Lower leg skin (tissue), 4 donors: ENCODE measurements around the gene CMC4. TPM values are rescaled to one million over a fixed set of nuclear protein-coding genes. Genes with fewer than 3 reads are reported as not detected.

Experiments
- DNase-seq, 2 donors: peaks; one replicate each; pipeline ENCODE4 v3.0.0-alpha.2; 2019; ENCODE audit warnings: low spot score in 2 of 2
- H3K4me3 ChIP-seq: fragments of 200-600 bp; sonication (generic); 2 replicates; pipeline ENCODE4 v1.5.1; 2017; ENCODE audit warnings: mild to moderate bottlenecking, low read depth; ENCODE audit not compliant: poor library complexity, severe bottlenecking
- CTCF ChIP-seq, 3 donors: fragments of 450-650 bp; IDR thresholded peaks; one replicate each; pipeline ENCODE4 v1.5.1; 2016; ENCODE audit warnings: antibody characterized with exemption in 3 of 3, mild to moderate bottlenecking in 3 of 3, moderate library complexity in 2 of 3
- POLR2A ChIP-seq, 2 donors: fragments of 450-650 bp; IDR thresholded peaks; one replicate each; pipeline ENCODE4 v1.6.1; 2016 to 2017; ENCODE audit warnings: antibody characterized with exemption in 2 of 2, mild to moderate bottlenecking in 1 of 2, moderate library complexity in 1 of 2
- WGBS, 2 donors: methylation state at CpG; one replicate each; pipeline ENCODE4 v1.1.5; 2018; 5-methylcytosine and 5-hydroxymethylcytosine counted together
- intact Hi-C: fragments of 100-400 bp; cut with DNase I; formaldehyde crosslinking; loops from one replicate; pipeline ENCODE4 v1.15.0; 2023; ENCODE audit warnings: low total_unique reads
- total RNA-seq, 4 donors: library from RNA; depleted of rRNA; stranded (reverse); fragments of >200 nt; gene quantifications; one replicate each; pipeline ENCODE4 v1.1.0, GENCODE V29; 2016

CMC4 gene
- total RNA-seq, 4 donors from 2014 or later: 17.8 to 22.2 (median 18.5) TPM

GRCh38 chrX:155056877-155057792 lies 13.8 kb downstream of the CMC4 start:
- intact Hi-C loops: loop anchor here (5.0 kb wide), 1 partner anchor 75 kb away; no protein-coding TSS in a partner anchor
- no peak overlapping the region for H3K4me3 ChIP-seq

GRCh38 chrX:155056471-155056870 lies 14.5 kb downstream of the CMC4 start:
- TF ChIP-seq CTCF (IDR thresholded peaks at IDR 0.05): no peak
- no peak for TF ChIP-seq POLR2A (IDR thresholded peaks at IDR 0.05)
- intact Hi-C loops: loop anchor here (5.0 kb wide), 1 partner anchor 74 kb away; no protein-coding TSS in a partner anchor
- DNase-seq: no peak
- H3K4me3 ChIP-seq: no peak overlapping the region
- 78 to 92% methylated on average over 1 of the region's 1 CpG for WGBS, 2 donors

More at GRCh38 chrX:155056877-155057792, 13.8 kb downstream of the CMC4 start:
- peak; percentile 38 to 91 for DNase-seq
- TF ChIP-seq POLR2A (IDR thresholded peaks at IDR 0.05) (no peak), CTCF (IDR thresholded peaks at IDR 0.05) (peak in 1 of 3 donors; percentile 26)
- 27 to 28% methylated on average over 12 to 25 of the region's 25 CpGs for WGBS, 2 donors

- TF ChIP-seq CTCF (IDR thresholded peaks at IDR 0.05): no peak
- no peak for TF ChIP-seq POLR2A (IDR thresholded peaks at IDR 0.05)
- WGBS, 2 donors: 72 to 91% methylated on average over 3 of the region's 3 CpGs
- intact Hi-C loops: loop anchor here (5.0 kb wide), 1 partner anchor 73 kb away; no protein-coding TSS in a partner anchor
- H3K4me3 ChIP-seq: no peak overlapping the region
- no peak for DNase-seq
These were observed 15.4 kb downstream of the CMC4 start for GRCh38 chrX:155055494-155055893.

- intact Hi-C loops: no loop called here
- no peak overlapping the region for H3K4me3 ChIP-seq
- TF ChIP-seq CTCF (IDR thresholded peaks at IDR 0.05) (no peak), POLR2A (IDR thresholded peaks at IDR 0.05) (no peak)
- no peak for DNase-seq
- 81 to 83% methylated on average over 4 of the region's 4 CpGs for WGBS, 2 donors
These were observed 16.7 kb downstream of the CMC4 start for GRCh38 chrX:155054255-155054654.

GRCh38 chrX:155053656-155054055 lies 17.3 kb downstream of the CMC4 start:
- no peak for TF ChIP-seq POLR2A (IDR thresholded peaks at IDR 0.05)
- 66 to 76% methylated on average over 3 of the region's 3 CpGs for WGBS, 2 donors
- intact Hi-C loops: no loop called here
- DNase-seq: no peak
- H3K4me3 ChIP-seq: no peak overlapping the region

GRCh38 chrX:155052738-155053498 lies 18.0 kb downstream of the CMC4 start:
- intact Hi-C loops: no loop called here
- TF ChIP-seq POLR2A (IDR thresholded peaks at IDR 0.05) (no peak), CTCF (IDR thresholded peaks at IDR 0.05) (no peak)
- 77 to 95% methylated on average over 5 of the region's 5 CpGs for WGBS, 2 donors
- no peak for DNase-seq
- H3K4me3 ChIP-seq: no peak overlapping the region
